ENCODE measurements around the gene ZNF83. TPM values are rescaled to one million over a fixed set of nuclear protein-coding genes. Genes with fewer than 3 reads are reported as not detected.
A peak's percentile ranks its signal among the peaks of the same experiment; 100 is the strongest.
"Not testable (repeated sequence)": the region's sequence is repeated elsewhere in the genome, so short reads cannot be mapped to it uniquely, and the experiment has no call there.

The ZNF83 gene
- total and polyA plus RNA-seq, 7 experiments from 2014 or later: 17.2 to 113 (median 62.5) TPM

DNA sequence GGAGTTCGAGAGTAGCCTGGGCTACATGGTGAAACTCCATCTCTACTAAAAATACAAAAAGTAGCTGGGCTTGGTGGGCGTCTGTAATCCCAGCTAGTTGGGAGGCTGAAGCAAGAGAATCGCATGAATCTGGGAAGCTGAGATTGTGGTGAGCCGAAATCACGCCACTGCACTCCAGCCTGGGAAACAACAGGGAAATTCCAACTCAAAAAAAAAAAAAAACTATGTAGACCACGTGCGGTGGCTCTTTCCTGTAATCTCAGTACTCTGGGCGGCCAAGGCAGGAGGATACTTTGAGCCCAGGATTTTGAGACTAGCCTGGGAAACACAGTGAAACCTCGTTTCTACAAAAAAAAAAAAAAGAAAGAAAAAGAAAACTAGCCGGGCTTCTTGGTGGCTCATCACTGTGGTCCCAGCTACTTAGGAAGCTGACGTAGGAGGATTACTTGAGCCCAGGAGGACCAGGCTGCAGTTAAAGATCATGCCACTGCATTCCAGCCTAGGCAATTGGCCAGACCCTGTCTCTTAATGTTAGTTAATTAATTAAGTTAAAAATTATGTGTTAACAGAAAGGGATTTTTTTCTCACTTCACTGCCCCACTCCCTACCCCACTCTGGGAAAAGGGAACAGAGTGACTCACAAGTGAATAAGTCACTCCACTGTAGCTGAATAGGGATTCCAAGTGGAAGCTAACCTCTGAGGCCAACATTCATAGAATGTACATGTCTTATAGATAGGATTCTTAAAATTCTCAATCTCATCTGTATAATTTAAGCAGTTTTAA is 2.2 kb downstream of the ZNF83 start:
- Mint-ChIP-seq H3K4me1 (peaks cover 11 to 39% (median 28%) of the 10 kb centered on the region in 7 donors), H3K36me3 (peaks cover 12 to 55% (median 39%) of the 10 kb centered on the region in 5 donors), H3K27ac (peak overlapping the region in 4 of 9 donors; percentile 17 to 98 (median 76)), H3K4me3 (peak overlapping the region in 9 of 10 donors; percentile 48 to 96 (median 95)), H3K9me3 (peaks cover 2 to 78% (median 24%) of the 10 kb centered on the region in 11 donors), H3K27me3 (no peaks in the 10 kb centered on the region)
- DNase-seq (no peak), ATAC-seq (no peak)
- Histone ChIP-seq H3K4me3 (ENCODE audit: low read length) (no peak overlapping the region), H3K9me3 (ENCODE audit: control insufficient read depth in 2 of 3, low read length in 3 of 3) (no peaks in the 10 kb centered on the region), H3K36me3 (ENCODE audit: control insufficient read depth in 2 of 3, insufficient read depth in 3 of 3, low read length in 3 of 3) (peaks cover 0 to 5% (median 0%) of the 10 kb centered on the region in 3 experiments), H3K27me3 (ENCODE audit: control insufficient read depth in 2 of 2, insufficient read depth in 2 of 2, low read length in 2 of 2) (no peaks in the 10 kb centered on the region), H3K27ac (ENCODE audit: low read depth, low read length) (no peak overlapping the region), H3K4me1 (ENCODE audit: control insufficient read depth in 2 of 2, insufficient read depth in 2 of 2, low read length in 2 of 2) (peaks cover 7 to 8% of the 10 kb centered on the region in 2 donors)
- POLR2A ChIA-PET: interaction anchor here (0.7 to 2.2 kb wide), 2 partner anchors 35 to 797 kb away, joined by 3 to 10 read pairs; no protein-coding TSS in a partner anchor
- CTCF ChIA-PET: interaction anchor here (0.6 to 1.1 kb wide), 2 partner anchors 17 to 237 kb away, joined by 3 read pairs; no protein-coding TSS in a partner anchor
- intact Hi-C loops (cut with micrococcal nuclease): loop anchor here (5.0 to 10.0 kb wide), 5 partner anchors 241 to 561 kb away; partner anchors contain the start of genes ZNF160 (in 1 of the 2), ZNF480 (in 1 of the 2) and ZNF528 (in 1 of the 2)

DNA sequence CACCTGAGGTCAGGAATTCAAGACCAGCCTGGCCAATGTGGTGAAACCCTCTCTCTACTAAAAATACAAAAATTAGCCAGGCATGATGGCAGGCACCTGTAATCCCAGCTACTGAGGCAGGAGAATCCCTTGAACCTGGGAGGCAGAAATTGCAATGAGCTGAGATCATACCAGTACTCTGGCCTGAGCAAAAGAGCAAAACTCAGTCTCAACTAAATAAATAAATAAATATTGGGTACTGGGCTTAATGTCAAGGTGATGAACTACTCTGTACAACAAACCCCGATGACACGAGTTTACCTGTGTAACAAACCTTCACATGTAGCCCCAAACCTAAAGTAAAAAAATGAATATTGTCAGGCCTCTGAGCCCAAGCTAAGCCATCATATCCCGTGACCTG is 10.7 kb downstream of the ZNF83 start:
- H3K4me3 Mint-ChIP-seq; H3K27ac ChIP-seq (ENCODE audit: low read depth, low read length); CTCF ChIA-PET; H3K9me3 ChIP-seq (ENCODE audit: control insufficient read depth in 2 of 3, low read length in 3 of 3); H3K27me3 Mint-ChIP-seq; H3K4me1 ChIP-seq (ENCODE audit: control insufficient read depth in 2 of 2, insufficient read depth in 2 of 2, low read length in 2 of 2); H3K4me3 ChIP-seq (ENCODE audit: low read length); intact Hi-C loops (cut with micrococcal nuclease); ATAC-seq; H3K27me3 ChIP-seq (ENCODE audit: control insufficient read depth in 2 of 2, insufficient read depth in 2 of 2, low read length in 2 of 2); DNase-seq; H3K27ac Mint-ChIP-seq: not testable (repeated sequence)
- peaks cover 0 to 47% (median 23%) of the 10 kb centered on the region in 11 donors for H3K9me3 Mint-ChIP-seq
- POLR2A ChIA-PET: interaction anchor here (0.6 kb wide), 1 partner anchor 229 kb away, joined by 3 read pairs; no protein-coding TSS in a partner anchor
- peaks cover 0 to 57% (median 0%) of the 10 kb centered on the region in 3 experiments for H3K36me3 ChIP-seq (ENCODE audit: control insufficient read depth in 2 of 3, insufficient read depth in 3 of 3, low read length in 3 of 3)
- peaks cover 29 to 45% (median 43%) of the 10 kb centered on the region in 5 donors for H3K36me3 Mint-ChIP-seq
- peaks cover 0 to 20% (median 12%) of the 10 kb centered on the region in 7 donors for H3K4me1 Mint-ChIP-seq

GRCh38 chr19:52626915-52627314 is 11.2 kb downstream of the ZNF83 start:
- peaks cover 0 to 42% (median 25%) of the 10 kb centered on the region in 11 donors for H3K9me3 Mint-ChIP-seq
- intact Hi-C loops (cut with micrococcal nuclease): no loop called here
- H3K27ac Mint-ChIP-seq: no peak overlapping the region
- DNase-seq (no peak), ATAC-seq (no peak)
- Histone ChIP-seq H3K4me3 (ENCODE audit: low read length) (no peak overlapping the region), H3K27ac (ENCODE audit: low read depth, low read length) (no peak overlapping the region), H3K9me3 (ENCODE audit: control insufficient read depth in 2 of 3, low read length in 3 of 3) (peaks cover 0 to 5% (median 0%) of the 10 kb centered on the region in 3 experiments), H3K27me3 (ENCODE audit: control insufficient read depth in 2 of 2, insufficient read depth in 2 of 2, low read length in 2 of 2) (no peaks in the 10 kb centered on the region), H3K36me3 (ENCODE audit: control insufficient read depth in 2 of 3, insufficient read depth in 3 of 3, low read length in 3 of 3) (peaks cover 0 to 62% (median under 1%) of the 10 kb centered on the region in 3 experiments), H3K4me1 (ENCODE audit: control insufficient read depth in 2 of 2, insufficient read depth in 2 of 2, low read length in 2 of 2) (no peaks in the 10 kb centered on the region)
- H3K4me3 Mint-ChIP-seq: no peak overlapping the region
- ChIA-PET CTCF (no interaction called here), POLR2A (interaction anchor here (1.0 kb wide), 1 partner anchor 14 kb away, joined by 3 read pairs; no protein-coding TSS in a partner anchor)
- H3K27me3 Mint-ChIP-seq: no peaks in the 10 kb centered on the region
- peaks cover 0 to 21% (median 10%) of the 10 kb centered on the region in 7 donors for H3K4me1 Mint-ChIP-seq
- H3K36me3 Mint-ChIP-seq: peaks cover 33 to 40% (median 38%) of the 10 kb centered on the region in 5 donors

DNA sequence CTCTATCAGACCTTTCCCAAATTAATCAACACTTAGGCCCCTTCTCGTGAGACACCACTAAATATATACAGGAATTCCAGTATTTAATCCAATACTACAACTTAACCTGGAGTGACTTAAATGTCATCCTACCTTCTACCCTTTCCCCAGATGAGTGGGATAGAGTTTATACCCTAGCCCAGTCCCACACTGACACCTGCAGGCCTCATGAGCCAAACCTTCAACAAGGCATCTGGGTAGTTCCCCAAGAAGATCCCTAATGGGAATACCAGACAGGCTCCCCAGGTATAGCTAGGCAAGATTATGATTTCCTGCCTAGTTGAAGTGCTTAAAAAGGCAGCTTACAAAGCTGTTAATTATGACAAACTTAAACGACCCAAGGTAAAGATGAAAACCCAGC is 15.9 kb downstream of the ZNF83 start:
- Histone ChIP-seq H3K27ac (ENCODE audit: low read depth, low read length) (no peak overlapping the region), H3K27me3 (ENCODE audit: control insufficient read depth in 2 of 2, insufficient read depth in 2 of 2, low read length in 2 of 2) (no peaks in the 10 kb centered on the region), H3K9me3 (ENCODE audit: control insufficient read depth in 2 of 3, low read length in 3 of 3) (peaks cover 0 to 22% (median 3%) of the 10 kb centered on the region in 3 experiments), H3K4me3 (ENCODE audit: low read length) (no peak overlapping the region), H3K36me3 (ENCODE audit: control insufficient read depth in 2 of 3, insufficient read depth in 3 of 3, low read length in 3 of 3) (peaks cover 0 to 97% (median 5%) of the 10 kb centered on the region in 3 experiments), H3K4me1 (ENCODE audit: control insufficient read depth in 2 of 2, insufficient read depth in 2 of 2, low read length in 2 of 2) (no peaks in the 10 kb centered on the region)
- peaks cover 7 to 32% (median 21%) of the 10 kb centered on the region in 5 donors for H3K36me3 Mint-ChIP-seq
- ChIA-PET CTCF (no interaction called here), POLR2A (no interaction called here)
- ATAC-seq (no peak), DNase-seq (no peak)
- peaks cover 0 to 24% (median 11%) of the 10 kb centered on the region in 7 donors for H3K4me1 Mint-ChIP-seq
- no peaks in the 10 kb centered on the region for H3K27me3 Mint-ChIP-seq
- peak overlapping the region in 2 of 9 donors; percentile 13 to 57 for H3K27ac Mint-ChIP-seq
- H3K4me3 Mint-ChIP-seq: no peak overlapping the region
- peaks cover 0 to 51% (median 19%) of the 10 kb centered on the region in 11 donors for H3K9me3 Mint-ChIP-seq
- intact Hi-C loops (cut with micrococcal nuclease): no loop called here

DNA sequence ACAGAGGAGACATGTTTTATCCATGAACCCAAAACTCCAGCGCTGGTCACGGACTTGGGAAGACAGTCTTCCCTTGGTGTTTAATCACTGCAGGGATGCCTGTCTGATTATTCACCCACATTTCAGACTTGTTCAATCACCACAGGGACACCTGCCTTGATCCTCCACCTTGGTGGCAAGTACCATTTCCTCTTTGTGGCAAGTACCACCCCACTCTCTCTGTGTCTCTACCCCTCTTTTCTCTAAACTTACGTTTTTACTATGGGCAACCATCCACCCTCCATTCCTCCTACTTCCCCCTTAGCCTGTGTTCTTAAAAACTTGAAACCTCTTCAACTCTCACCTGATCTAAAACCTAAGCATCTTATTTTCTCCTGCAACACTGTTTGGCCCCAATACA is 16.8 kb downstream of the ZNF83 start:
- Histone ChIP-seq H3K36me3 (ENCODE audit: control insufficient read depth in 2 of 3, insufficient read depth in 3 of 3, low read length in 3 of 3) (peaks cover 1 to 97% (median 5%) of the 10 kb centered on the region in 3 experiments), H3K9me3 (ENCODE audit: control insufficient read depth in 2 of 3, low read length in 3 of 3) (peaks cover 0 to 31% (median 3%) of the 10 kb centered on the region in 3 experiments), H3K27ac (ENCODE audit: low read depth, low read length) (no peak overlapping the region), H3K27me3 (ENCODE audit: control insufficient read depth in 2 of 2, insufficient read depth in 2 of 2, low read length in 2 of 2) (no peaks in the 10 kb centered on the region), H3K4me1 (ENCODE audit: control insufficient read depth in 2 of 2, insufficient read depth in 2 of 2, low read length in 2 of 2) (no peaks in the 10 kb centered on the region), H3K4me3 (ENCODE audit: low read length) (no peak overlapping the region)
- DNase-seq: no peak
- ChIA-PET CTCF (no interaction called here), POLR2A (no interaction called here)
- intact Hi-C loops (cut with micrococcal nuclease): no loop called here
- no peaks in the 10 kb centered on the region for H3K27me3 Mint-ChIP-seq
- H3K27ac Mint-ChIP-seq: peak overlapping the region in 5 of 9 donors; percentile 4 to 64 (median 38)
- H3K36me3 Mint-ChIP-seq: peaks cover 16 to 38% (median 30%) of the 10 kb centered on the region in 5 donors
- H3K9me3 Mint-ChIP-seq: peaks cover 0 to 58% (median 26%) of the 10 kb centered on the region in 11 donors
- H3K4me3 Mint-ChIP-seq: peak overlapping the region in 2 of 10 donors; percentile 43 to 47
- H3K4me1 Mint-ChIP-seq: peaks cover 0 to 30% (median 11%) of the 10 kb centered on the region in 7 donors
- no peak for ATAC-seq

GRCh38 chr19:52613299-52613906 is 24.8 kb downstream of the ZNF83 start:
- intact Hi-C loops (cut with micrococcal nuclease): no loop called here
- Histone ChIP-seq H3K4me1 (ENCODE audit: control insufficient read depth in 2 of 2, insufficient read depth in 2 of 2, low read length in 2 of 2) (no peaks in the 10 kb centered on the region), H3K9me3 (ENCODE audit: control insufficient read depth in 2 of 3, low read length in 3 of 3) (peaks cover 0 to 89% (median 26%) of the 10 kb centered on the region in 3 experiments), H3K27ac (ENCODE audit: low read depth, low read length) (no peak overlapping the region), H3K4me3 (ENCODE audit: low read length) (no peak overlapping the region), H3K36me3 (ENCODE audit: control insufficient read depth in 2 of 3, insufficient read depth in 3 of 3, low read length in 3 of 3) (peaks cover 24 to 71% (median 30%) of the 10 kb centered on the region in 3 experiments), H3K27me3 (ENCODE audit: control insufficient read depth in 2 of 2, insufficient read depth in 2 of 2, low read length in 2 of 2) (no peaks in the 10 kb centered on the region)
- H3K4me3 Mint-ChIP-seq: no peak overlapping the region
- no peak for ATAC-seq
- no peak for DNase-seq
- ChIA-PET CTCF (no interaction called here), POLR2A (no interaction called here)
- H3K4me1 Mint-ChIP-seq: peaks cover 0 to 9% (median 0%) of the 10 kb centered on the region in 7 donors
- peaks cover 0 to 89% (median 53%) of the 10 kb centered on the region in 11 donors for H3K9me3 Mint-ChIP-seq
- no peaks in the 10 kb centered on the region for H3K27me3 Mint-ChIP-seq
- peaks cover 39 to 85% (median 83%) of the 10 kb centered on the region in 5 donors for H3K36me3 Mint-ChIP-seq
- H3K27ac Mint-ChIP-seq: no peak overlapping the region
